Stimulated activated CD8-positive, alpha-beta memory T cell treated with anti-CD3 and anti-CD28 coated beads, Interleukin-15, amount 100 ng/mL, for 48 hours (primary cell): ENCODE results near the gene OMD.
"Not testable (repeated sequence)": the region's sequence is repeated elsewhere in the genome, so short reads cannot be mapped to it uniquely, and the experiment has no call there.

Source experiments
- DNase-seq, 2 donors: peaks; one replicate each; pipeline ENCODE4 v3.0.0-alpha.2; 2020; ENCODE audit warnings: low read depth in 2 of 2

The OMD gene

DNA sequence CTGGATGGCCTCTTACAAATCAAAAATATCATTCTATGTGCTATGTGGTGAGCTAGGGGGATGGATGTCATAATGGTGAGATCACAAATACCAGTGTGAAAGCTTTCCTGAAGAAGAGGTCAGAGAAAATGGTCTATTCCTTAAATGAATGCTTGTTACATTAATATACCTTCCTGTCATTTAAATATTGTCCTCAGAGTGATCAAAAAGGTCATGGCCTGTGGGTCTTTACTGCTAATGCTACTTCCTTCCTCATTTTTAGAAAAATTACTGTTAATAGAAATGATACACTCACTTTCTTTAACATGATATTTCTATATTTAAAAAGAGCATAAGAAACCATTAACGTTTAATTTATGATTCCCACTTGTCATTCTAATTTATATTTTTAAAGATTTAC lies 9.7 kb downstream of the OMD start:
- no peak for DNase-seq

GRCh38 chr9:92411157-92411556 lies 13.1 kb downstream of the OMD start:
- DNase-seq, result not testable (repeated sequence)

- DNase-seq, result no peak
Measured at GRCh38 chr9:92408747-92409478, 15.4 kb downstream of the OMD start.

GRCh38 chr9:92407818-92408217 lies 16.5 kb downstream of the OMD start:
- no peak for DNase-seq

DNA sequence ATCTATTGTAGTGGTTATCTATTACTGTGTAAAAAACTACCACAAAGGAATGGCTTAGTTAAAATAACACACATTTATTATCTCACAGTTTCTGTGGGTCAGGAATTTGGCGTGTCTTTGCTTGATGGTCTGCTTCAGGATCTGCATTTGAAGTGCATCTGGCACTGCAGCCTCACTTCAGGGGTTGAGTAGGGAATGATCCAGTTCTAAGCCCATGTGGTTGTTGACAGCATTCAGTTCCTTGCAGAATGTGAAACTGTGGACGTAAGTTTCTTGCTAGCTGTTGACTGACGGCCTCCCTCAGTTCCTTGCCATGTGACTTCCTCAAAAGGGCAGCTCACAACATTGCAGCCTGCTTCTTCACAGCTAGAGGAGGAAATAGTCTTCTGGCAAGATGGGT lies 17.8 kb downstream of the OMD start:
- no peak for DNase-seq

DNA sequence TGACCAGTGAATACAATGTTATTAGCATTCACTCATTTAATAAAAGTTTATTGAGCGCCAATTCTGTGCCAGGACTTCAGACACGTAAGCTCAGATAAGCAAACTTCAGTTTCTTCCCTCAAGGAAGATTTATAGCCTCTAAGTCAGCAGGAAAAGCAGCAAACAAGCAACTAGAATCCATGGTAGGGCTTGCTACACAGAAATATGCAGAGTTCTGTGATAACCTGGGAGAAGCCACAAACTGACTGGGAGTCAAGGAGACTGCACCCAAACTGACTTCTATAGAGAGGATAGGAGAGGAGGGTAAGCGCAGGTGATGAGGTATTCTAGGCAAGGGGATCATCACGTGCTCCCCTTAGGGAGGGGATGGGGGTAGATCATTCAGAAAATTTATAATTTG lies 18.5 kb downstream of the OMD start:
- no peak for DNase-seq

DNA sequence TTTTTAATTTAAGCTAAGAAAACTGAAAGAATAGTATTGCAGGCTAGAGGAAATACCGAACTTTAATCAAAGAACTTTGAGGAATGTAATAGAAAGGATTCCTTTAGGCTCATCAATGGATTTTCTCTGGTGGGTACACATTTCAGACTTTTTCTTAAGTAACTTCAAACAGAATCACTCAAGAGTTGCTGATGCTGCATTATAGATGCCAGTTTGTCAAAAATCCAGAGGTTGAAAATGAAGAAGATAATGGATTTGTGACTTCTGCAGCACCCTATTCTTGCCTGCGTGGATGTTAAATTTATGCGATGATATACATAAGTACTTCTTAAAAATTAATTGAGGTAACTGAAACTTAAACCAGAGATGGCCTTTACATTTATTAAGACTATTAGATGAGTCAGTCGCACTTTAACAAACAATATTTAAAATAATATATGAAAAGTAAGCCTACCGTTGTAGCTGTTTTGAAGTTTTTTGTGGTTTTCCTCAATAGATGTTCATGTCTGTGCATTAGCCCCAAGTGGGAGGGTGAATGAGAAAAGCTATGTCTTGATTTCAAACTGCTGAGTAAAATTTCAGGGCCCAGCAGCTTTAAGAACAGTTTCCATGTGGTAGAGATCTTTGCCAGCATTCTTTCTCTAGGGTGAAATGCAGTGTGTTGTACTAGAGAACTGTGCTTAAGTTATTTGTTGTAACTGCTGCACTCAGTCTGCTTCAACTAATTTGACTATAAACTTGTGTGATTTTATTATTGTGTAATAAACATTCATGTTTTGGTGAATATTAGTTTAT lies 20.0 kb downstream of the OMD start, which contains the start of gene OGN:
Gene OGN (minus strand): TSS at position 537 of the 795 bp plus-strand sequence. CDS start 1,171 bp downstream, outside the sequence.
- DNase-seq, result no peak

DNA sequence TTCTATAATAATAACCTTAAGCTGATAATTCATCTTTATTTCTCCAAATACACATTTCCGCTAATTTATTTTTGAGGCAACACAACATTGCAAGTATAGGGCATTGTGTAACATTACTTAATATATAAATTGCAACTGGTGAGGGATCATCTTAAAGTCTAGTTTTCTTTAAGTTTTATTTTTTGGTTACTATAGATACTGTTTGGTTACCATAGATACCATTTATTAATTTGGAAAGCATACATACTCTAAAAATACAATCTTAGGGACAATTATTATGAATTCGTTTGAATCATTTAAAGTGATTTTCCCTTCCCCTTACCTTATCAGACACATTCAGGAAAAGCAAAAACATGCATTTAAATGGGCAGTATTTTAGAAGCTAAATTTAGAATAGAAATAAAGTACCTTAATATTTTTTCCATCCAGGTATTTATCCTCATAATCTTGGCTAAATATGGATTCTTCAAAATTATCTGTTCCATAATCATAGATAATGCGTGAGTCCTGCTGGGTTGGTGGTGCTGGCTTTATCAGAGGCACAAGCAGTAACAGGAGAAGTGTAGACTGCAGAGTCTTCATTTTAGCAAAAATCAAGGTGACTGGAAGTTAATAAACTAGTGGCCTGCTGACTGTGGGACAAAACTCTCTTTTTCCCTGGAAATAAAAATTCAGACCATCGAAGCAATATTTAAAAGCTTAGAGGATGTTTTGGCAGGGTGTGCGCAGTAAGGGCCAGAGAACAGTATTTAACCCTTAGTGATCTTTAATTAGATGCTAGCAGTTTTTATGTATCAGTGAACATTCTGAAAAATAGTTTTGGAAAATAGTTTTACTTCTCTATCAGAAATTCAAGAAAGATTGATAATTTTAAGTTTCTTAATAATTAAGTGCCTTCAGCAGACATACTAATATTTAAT lies 21.2 kb downstream of the OMD start:
- DNase-seq, result no peak

DNA sequence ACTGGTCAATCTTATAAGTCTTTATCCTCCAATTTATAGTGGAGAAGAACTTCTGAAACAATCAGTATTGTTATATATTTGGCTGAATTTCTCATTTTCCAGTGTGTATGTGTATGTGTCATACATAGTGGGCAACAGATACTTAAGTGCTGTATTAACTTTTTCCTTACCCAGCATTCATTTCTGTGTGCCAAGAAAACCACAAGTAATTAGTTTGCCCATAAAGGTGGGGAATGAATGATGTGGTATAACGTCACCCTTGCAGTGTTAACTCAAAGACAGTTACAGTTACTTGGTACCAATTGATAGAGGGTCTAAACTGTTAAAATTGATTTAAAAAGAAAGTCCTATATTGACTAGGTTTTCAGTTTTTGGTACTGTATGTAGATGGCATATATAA lies 21.9 kb downstream of the OMD start:
- DNase-seq, result no peak

- DNase-seq, result no peak
Measured at GRCh38 chr9:92397853-92398252, 26.4 kb downstream of the OMD start.

DNA sequence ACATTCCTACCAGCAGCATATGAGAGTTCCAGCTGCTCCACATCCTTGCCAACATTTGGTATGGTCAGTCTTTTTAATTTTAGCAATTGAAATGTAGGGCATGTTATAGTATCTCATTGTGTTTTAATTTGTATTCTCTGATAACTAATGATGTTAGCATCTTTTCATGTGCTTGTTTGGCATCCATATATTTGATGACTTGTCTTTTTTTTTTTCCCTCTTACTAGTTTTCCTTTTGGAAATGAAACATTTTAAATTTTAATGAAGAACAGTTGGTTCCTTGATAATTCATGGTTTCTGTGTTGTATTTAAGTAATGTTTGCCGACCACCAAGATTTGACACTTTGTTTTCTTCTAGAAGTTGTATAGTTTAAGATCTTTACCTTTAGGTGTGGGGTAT lies 28.7 kb downstream of the OMD start:
- DNase-seq, result no peak

- no peak for DNase-seq
Measured at GRCh38 chr9:92393686-92394085, 30.6 kb downstream of the OMD start.

DNA sequence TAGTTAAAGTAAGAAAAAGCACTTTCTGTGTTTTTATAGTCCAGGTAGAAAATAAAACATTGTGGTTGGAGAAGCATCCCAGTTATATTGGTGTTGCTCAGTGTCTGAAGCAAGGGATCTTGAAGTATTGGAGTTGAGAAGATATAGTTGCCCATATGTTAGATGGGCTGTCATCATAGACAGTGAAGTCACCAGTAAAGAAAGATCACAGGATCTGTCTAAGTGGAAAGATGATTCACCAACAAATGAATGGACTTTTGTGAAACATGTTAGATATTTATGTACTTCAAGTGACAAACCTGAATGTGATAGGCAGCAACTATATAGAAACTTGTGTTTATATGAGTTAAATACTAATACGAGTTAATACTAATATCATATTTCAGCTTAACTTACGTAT lies 31.6 kb downstream of the OMD start:
- DNase-seq, result no peak

DNA sequence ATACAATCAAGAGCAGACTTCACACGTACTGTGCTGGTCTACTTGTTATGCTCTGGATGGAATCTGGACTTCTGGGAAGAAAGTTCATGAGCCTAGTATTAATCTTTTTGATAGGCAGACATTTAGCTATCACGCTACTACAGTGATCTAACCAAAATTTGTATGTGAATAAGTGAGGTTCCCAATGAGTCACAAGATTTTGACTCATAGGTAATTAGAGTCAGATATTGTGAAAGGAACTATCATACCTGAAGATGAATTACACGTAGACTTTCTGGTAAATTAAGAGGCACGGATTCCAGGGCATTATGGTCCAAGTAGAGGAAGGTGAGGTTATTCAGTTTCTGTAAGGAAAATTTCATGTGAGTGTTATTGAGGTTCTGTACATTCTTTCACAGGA lies 38.3 kb downstream of the OMD start:
- no peak for DNase-seq

DNA sequence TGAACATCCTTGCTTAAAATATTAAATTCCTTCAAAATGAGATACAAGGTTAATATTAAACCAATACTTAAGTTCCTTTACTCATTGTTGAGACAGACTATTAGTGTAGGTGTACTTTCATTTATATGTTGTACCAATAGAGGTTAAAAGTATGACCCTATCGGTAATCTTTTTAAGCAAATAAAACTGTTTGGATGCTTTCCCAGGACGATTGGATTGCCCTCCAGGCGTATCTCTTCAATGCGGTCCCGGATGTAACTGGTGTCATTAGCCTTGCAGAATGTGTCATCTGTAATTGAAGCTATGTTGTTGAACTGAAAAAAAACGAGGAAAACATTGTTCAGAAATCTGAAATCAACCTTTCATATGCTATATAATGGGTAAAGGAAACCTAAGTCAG lies 38.8 kb downstream of the OMD start:
- DNase-seq, result no peak

- no peak for DNase-seq
Measured at GRCh38 chr9:92385001-92385400, 39.3 kb downstream of the OMD start.

GRCh38 chr9:92384375-92384774 lies 39.9 kb downstream of the OMD start:
- DNase-seq, result no peak

DNA sequence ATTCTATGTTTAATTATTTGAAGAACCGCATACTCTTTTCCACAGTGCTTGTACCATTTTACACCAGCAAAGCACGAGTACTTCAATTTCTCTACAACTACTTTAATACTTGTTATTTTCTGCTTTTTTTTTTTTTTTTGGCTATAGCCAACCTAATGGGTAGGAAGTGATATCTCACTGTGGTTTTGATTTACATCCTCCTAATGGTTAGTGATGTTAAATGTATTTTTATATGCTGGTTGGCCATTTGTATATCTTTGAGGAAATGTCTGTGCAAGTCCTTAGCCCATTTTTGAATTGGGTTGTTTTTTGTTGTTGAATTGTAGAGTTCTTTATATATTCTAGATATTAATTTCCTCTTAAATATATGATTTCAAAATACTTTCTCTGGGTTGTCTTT lies 42.5 kb downstream of the OMD start:
- no peak for DNase-seq

- no peak for DNase-seq
Measured at GRCh38 chr9:92380603-92381002, 43.7 kb downstream of the OMD start.

DNA sequence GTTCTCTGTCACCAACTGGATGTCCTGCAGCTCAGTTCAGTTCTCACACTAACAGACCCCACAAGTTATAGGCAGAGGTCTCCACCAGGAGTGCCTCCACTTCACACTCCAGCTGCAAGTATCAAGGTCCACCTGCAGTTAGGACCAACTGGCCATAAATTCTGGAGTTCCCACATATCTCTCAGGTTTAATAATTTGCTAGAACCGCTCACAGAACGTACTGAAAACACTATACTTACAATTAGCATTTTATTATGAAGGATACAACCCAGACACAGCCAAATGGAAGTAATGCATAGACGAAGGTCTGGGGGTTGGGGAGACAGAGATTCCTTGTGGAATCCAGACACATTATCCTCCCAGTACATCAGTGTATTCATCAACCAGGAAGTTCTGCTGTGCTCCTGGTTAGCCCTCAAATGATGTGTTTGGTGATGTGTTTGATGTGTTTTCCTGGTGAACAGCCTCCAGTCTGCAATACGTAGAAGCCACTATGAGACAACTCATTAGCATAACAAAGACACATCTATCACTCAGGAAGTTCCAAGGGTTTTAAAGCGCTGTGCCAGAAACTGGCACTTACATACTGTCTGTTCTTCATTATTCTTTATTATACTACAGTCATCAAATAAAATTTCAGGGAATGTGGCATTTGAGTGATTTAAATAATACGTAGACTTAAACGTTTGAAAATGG lies 45.3 kb downstream of the OMD start:
- no peak for DNase-seq

DNA sequence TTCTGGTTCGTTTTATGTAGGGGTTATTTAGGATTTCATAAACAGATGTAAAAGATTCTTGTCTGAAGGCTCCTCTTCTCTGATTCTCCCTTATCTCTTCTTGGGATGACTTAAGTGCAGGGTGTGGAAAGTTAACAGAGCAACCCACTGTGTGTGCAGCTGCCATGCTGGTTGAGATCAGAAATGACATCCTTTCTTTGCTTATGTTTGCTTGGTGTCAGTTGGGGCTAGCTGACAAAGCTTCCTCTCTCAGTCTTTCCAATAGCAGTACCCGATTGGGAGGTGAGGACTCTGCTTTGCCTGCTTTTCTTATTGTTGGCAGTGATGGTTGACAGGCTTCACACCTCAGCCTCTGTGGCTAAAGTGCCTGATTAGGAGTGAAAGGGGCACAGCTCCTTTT lies 46.4 kb downstream of the OMD start:
- DNase-seq, result no peak

- no peak for DNase-seq
Measured at GRCh38 chr9:92373167-92373566, 51.1 kb downstream of the OMD start.
